ENCODE results near the gene SERP2.

The SERP2 gene

DNA sequence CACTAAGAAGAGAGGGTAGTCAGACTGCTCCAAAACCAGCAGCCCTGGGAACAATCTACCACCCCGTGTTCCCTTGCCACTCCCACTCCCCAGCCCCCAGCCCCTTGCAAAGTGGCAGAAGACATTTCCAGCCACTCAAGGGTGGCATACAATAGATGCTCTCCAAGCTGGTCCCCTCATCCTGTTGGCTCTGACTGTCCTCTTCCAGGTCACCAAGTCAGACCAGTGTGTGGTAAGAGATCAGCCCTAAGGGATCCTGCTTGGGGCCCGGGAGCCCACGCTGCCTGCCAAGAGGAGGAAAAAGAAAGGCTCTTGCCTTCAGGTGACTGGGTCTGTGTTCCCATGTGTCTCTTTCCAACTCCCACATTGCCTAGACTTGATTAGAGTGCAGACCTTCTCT lies 25.0 kb downstream of the SERP2 start:
- no peak overlapping the region for H3K27ac ChIP-seq
- TF ChIP-seq, protein P1, sequence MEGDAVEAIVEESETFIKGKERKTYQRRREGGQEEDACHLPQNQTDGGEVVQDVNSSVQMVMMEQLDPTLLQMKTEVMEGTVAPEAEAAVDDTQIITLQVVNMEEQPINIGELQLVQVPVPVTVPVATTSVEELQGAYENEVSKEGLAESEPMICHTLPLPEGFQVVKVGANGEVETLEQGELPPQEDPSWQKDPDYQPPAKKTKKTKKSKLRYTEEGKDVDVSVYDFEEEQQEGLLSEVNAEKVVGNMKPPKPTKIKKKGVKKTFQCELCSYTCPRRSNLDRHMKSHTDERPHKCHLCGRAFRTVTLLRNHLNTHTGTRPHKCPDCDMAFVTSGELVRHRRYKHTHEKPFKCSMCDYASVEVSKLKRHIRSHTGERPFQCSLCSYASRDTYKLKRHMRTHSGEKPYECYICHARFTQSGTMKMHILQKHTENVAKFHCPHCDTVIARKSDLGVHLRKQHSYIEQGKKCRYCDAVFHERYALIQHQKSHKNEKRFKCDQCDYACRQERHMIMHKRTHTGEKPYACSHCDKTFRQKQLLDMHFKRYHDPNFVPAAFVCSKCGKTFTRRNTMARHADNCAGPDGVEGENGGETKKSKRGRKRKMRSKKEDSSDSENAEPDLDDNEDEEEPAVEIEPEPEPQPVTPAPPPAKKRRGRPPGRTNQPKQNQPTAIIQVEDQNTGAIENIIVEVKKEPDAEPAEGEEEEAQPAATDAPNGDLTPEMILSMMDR (conservative IDR thresholded peaks at IDR 0.05), result no peak

DNA sequence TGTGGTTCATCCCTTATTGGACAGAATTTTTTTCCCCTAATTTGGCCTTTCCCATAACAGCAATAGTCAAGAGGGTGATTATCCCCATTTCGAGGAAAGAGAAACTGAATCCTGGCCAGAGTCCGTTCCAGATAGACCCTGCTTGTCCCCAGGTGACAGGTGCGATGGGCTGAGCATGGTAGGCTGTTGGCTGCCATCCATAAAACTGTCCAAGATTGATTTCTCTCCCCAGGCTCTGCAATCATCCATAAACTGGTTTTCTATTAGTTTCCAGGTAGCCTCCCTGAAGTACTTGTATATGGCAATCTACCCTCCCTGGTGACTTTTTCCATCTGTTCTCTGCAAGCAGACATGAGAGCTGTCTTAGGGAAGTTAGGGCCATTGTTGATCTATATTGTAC lies 25.4 kb downstream of the SERP2 start:
- TF ChIP-seq, protein P1 (conservative IDR thresholded peaks at IDR 0.05), result no peak
- no peak overlapping the region for H3K27ac ChIP-seq

DNA sequence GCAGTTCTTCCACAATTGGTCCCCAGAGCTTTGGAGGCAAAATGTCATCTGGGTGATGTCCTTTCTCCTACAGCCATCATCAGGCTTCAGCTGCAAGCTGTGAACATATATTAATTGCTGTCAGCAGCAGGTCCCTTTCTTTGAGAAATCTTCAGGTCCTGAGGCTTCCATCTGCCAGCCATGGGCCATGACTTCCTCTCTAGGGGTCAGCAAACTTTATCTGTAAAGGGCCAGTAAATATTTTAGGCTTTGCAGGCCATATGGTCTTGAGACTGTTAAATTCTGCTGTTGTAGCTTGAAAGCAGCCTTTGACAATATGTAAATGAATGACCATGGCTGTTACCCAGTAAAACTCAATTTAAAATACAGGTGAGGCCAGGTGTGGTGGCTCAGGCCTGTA lies 27.1 kb downstream of the SERP2 start:
- H3K27ac ChIP-seq, result peak overlapping the region; percentile 100
- TF ChIP-seq, protein P1 (conservative IDR thresholded peaks at IDR 0.05), result no peak

DNA sequence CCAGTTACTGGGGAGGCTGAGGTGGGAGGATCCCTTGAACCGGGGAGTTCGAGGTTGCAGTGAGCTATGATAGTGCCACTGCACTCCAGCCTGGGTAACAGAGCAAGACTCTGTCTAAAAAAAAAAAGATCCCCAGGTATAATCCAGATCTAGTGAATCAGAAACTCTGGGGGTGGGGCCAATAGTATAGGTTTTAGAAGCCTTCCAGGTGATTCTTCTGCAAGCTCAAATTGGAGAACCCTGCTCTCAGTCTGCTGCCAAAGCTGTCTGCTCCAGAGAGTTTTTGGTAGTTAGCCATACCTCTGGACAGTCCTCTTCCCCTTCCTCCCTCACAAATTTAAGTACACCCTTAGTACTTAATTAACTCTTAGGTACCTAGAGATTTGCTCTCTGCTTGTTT lies 28.0 kb downstream of the SERP2 start:
- TF ChIP-seq, protein P1 (conservative IDR thresholded peaks at IDR 0.05), result no peak
- H3K27ac ChIP-seq, result peak overlapping the region; percentile 100

DNA sequence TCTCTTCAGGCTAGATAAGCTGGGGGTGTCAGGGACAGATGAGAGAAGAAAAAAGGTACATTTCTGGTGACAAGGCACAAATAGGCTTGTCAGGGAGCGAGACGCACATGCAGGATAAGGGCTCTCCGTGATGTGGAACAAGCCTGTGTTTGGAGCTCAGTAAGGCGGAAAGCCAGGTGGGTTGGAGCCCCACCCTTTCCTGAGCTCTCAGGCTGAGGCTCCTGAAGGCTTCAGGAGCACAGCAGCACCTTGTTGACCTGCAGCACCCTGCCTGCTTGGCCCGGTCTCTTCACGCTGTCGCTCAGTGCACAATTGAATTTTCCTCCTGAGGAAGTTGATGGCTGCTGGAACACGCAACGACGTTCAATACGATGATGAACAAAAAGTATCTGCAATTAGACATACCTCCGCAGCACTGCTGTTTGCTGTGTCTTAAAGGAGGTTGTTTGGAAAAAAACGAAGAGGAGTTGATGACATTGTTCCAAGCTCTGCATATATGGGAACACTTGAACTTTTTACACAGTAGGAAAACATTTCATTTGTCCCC lies 29.3 kb downstream of the SERP2 start:
- TF ChIP-seq, protein P1 (conservative IDR thresholded peaks at IDR 0.05), result no peak
- H3K27ac ChIP-seq, result peak overlapping the region; percentile 100

DNA sequence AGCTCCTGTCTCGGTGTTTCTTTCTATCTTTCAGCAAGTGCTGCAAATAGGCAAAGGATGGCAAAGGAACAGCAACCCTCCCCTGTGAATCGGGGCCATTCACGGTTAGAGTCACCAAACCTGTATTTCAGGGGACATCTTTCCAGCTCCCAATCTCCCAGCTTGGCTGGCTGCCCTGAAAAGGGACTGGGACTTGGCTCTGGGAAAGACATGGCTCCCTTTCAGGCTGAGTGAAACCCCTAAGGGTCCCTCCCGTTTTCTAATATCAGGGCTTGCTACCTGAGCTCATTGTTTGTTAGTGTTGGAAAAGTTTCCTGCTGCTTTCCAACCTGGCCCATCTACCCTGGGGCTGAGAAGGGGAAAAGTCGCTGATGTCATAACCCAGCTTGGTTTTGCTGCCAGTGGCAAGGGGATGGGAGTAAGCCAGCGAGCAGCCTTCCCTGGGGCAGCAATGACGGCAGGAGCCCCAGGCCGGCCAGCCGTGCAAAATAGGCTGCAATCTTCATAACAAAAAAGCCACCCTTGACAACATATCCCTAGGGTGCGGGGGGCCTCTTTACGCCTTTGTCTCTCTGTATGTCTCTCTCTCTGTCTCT lies 29.9 kb downstream of the SERP2 start:
- TF ChIP-seq, protein P1 (conservative IDR thresholded peaks at IDR 0.05), result no peak
- peak overlapping the region; percentile 100 for H3K27ac ChIP-seq

DNA sequence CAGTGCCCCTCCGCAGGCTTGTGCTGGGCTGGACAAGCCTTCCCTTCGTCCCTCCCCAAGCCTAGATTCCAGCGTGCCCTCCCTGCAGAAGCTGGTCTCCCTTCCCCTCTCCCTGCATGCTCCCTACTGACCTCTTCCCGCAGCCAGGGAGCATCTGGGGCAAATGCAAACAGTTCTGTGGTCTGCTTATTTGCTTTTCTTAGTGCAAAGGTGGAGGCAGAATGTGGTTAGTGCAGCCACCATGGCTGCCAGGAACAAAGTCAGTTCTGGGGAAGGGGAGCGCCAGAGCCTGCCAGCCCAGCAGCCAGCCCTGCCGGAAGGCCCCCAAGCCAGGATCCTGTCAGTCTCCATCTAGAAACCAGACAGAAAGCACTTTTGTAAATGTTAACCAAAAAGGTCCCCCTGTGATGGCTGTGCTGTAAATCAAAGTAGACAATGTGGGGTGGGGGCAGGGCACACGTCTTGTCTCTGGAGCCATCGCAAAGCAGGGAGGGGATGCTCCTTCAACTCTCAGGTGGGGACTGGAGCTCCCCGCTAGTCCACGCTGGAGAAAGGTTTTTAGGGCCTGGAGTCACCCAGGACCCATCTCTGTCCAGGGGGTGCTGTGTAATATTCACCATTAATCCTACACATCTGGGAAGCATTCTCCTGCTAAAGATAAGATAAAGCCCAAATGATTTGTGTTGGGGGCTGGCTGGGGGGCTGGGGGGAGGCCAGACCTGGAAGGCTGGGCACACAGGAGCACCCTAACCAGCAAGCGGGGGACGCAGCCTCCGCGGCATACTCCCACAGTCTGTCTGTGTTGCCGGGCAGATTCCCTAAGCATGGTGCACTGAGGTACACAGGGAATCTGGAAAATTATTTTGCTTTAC lies 30.9 kb downstream of the SERP2 start:
- TF ChIP-seq, protein P1 (conservative IDR thresholded peaks at IDR 0.05), result peak; percentile 18; the same call in 1 of the 2 replicates
- H3K27ac ChIP-seq, result peak overlapping the region; percentile 100

Data from VCaP (cell line).